COLO668 (cell line): ENCODE results near the gene GAL.
"Not testable (repeated sequence)": the region's sequence is repeated elsewhere in the genome, so short reads cannot be mapped to it uniquely, and the experiment has no call there.

Experiments used
- DNase-seq: peaks from one replicate; lab custom pipeline; 2025; ENCODE audit not compliant: unreplicated experiment; lab: John Stamatoyannopoulos, UW

The GAL gene, protein sequence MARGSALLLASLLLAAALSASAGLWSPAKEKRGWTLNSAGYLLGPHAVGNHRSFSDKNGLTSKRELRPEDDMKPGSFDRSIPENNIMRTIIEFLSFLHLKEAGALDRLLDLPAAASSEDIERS

DNA sequence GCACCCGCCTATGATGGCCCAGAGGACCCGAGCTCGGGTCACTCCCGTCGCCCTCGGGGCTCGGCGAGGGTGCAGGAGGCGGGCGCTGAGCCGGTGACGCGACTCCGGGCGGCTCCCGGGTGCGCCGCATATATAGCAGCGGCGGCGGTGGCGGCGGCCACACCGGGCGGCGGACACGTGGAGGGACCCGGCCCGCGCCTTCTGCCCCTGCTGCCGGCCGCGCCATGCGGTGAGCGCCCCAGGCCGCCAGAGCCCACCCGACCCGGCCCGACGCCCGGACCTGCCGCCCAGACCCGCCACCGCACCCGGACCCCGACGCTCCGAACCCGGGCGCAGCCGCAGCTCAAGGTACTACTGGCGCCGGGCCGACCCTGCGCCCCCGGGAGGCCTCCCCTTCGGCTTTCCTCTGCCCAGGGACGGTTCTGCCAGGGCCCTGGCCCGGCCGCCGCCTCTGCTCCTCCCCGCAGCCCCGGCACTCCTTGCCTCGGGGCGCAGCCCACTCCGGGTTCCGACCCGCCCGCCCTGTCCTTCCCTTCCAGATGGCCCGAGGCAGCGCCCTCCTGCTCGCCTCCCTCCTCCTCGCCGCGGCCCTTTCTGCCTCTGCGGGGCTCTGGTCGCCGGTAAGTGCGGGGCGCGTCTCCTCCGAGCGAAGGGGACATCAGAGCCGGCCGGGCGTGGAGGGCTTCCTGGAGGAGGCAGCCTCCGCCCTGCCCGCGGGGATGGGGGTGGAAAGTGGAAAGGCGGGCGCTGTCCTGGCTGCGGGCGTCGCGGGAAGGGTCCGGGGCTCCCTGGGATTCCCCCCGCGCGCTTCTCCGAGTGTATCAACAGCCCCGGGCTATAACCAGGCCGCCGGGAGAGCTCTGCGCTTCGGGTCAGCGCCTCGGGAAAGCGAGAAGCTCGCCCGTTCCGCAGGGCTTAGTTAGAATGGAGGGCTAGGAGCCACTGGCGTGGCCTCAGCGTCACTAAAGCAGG lies at the start of gene GAL:
Gene GAL, plus strand, starts transcription at position 160 of the 972 bp plus-strand sequence. Its CDS starts 380 bp downstream, at position 540.
- peak; percentile 21 for DNase-seq

DNA sequence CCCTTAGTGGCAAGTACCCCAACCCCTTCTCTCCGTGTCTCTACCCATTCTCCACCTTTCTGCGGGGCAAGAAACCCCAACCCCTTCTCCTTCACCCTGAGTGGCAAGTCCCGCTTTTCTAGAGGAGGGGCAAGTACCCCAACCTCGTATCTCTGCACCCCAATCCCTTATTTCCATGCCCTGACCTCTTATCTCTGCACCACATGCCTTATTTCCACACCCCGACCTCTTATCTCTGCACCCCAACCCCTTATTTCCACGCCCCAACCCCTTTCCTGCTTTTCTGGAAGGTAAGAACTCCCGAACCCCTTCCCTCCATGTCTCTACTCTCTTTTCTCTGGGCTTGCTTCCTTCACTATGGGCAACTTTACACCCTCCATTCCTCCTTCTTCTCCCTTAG lies 49.7 kb upstream of the GAL start:
- DNase-seq, result not testable (repeated sequence)

DNA sequence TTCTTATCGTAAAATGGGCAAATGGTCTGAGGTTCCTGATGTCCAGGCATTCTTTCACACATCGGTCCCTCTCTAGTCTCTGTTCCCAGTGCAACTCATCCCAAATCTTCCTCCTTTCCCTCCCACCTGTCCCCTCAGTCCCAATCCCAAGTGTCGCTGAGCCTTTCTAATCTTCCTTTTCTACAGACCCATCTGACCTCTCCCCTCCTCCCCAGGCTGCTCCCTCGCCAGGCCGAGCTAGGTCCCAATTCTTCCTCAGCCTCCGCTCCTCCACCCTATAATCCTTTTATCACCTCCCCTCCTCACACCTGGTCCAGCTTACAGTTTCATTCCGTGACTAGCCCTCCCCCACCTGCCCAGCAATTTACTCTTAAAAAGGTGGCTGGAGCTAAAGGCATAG lies 49.2 kb upstream of the GAL start:
- DNase-seq, result not testable (repeated sequence)

DNA sequence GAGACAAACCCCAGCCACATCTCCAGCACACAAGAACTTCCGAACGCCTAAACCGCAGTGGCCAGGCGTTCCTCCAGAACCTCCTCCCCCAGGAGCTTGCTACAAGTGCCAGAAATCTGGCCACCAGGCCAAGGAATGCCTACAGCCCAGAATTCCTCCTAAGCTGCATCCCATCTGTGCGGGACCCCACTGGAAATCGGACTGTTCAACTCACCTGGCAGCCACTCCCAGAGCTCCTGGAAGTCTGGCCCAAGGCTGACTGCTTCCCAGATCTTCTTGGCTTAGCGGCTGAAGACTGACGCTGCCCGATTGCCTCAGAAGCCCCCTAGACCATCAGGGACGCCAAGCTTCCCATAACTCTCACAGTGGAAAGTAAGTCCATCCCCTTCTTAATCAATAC lies 48.5 kb upstream of the GAL start:
- DNase-seq, result not testable (repeated sequence)

DNA sequence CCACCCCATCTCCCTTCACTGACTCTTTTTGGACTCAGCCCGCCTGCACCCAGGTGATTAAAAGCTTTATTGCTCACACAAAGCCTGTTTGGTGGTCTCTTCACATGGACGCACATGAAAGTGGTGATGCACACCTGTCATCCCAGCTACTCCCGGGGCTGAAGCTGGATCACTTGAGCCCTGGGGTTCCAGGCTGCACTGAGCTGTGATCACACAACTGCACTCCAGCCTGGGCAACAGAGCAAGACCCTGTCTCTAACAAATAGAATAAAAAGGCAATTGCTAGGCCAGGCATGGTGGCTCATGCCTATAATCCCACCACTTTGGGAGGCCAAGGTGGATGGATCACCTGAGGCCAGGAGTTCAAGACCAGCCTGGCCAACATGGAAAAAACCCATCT lies 45.0 kb upstream of the GAL start:
- DNase-seq, result not testable (repeated sequence)

DNA sequence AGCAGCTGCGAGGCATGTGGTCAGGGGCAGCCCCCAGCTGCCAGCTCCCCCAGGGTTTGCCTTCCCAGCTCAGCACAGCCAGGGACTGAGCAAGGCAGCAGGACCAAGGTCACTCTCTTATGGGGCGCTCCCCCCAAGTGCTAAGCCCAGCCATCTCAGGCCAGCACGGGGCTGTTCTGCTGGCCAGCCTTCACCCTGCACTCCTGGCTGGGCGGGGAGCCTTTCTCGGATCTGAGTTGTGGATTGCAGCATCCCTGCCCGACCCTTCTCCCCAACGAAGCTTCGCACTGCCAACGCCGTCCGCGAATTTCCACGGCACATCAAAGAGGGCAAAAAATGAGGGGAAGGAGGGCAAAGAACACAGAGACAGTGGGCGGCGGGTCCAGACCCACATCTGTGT lies 42.5 kb upstream of the GAL start:
- no peak for DNase-seq

DNA sequence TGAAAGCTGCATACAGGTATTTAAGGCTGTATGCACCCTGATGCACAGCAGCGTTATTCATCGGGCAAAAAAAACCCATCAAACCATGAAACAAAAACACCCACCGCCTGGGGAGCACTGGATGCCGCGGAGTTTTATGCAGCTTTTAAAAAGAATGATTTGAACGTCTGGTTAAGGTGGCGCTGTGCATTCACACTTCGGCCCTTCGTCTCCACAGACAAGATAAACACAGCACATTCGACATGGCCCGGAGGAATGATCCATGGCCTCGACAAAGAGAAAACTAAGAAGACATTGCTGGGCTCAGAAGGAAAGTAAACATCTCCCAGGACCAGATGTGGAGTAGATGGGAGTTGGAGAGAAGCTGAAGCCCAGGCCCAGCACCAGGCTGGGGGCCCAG lies 40.8 kb upstream of the GAL start:
- no peak for DNase-seq

DNA sequence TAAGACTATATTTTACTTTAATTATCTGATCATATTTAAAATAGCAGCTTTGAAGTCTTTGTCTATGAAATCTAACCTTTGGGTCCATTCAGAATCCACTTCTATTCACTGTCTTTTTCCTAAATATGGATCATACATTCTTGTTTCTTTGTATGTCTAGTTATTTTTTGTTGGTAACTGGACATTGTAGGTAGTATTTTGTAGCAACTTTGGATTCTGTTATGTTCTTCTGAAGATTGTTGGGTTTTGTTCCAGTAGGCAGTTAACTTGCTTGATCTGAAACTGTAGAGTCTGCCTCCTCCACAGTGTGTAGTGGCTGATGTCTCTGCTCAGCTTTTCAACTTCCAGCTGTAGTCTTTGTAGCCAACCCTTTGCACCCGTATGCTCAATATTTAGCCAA lies 37.5 kb upstream of the GAL start:
- no peak for DNase-seq

DNA sequence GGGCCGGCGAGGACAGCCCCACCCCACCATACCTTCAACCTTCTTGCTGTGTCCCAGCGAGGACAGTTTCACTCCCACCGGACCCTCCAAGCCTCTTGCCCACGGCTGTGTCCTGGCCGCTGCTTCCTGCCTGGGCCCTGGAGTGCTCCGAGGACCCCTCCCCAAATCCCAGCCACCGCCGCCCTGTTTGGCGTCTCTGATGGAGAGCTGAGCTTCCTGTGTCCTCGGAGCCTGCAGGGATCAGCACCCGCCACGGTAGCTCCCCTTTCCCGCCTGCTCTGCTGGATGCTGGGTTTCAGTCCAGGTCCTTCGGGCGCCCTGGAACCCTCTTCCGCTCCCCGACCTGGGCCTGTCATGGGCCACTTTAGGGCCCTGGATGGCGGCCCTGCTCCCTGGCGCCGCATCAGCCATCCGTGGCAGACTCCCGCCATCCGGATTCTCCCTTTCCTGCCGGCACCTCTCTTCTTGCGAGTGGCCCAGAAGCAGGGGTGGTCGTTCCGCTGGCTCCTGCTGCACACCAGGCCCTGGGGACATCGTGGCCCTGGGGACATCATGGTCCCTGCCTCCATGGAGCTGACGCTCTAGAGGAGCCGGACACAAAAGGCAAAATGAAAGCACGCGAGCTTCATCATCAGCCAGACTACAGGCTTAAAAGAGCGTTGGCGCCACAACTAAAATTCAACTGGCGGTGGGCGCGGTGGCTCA lies 34.3 kb upstream of the GAL start:
- no peak for DNase-seq

DNA sequence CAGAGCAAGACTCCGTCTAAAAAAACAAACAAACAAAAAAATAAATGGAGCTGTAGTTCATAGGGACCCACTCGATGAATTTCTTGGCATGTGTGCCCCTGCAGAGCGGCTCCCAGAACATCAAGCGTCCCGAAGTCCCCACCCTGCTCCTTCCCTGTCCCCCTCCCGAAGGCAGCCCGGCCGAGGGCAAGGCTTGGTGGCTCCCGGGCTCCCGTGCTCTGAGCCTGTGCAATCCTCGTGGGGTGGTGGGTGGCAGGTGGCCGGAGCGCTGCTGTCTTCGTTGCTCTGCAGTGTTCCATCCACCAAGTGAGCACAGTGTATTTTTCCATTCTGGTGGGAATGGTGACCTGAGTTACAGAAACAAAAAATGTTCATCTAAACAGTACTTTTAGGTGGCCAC lies 33.5 kb upstream of the GAL start:
- DNase-seq, result no peak

DNA sequence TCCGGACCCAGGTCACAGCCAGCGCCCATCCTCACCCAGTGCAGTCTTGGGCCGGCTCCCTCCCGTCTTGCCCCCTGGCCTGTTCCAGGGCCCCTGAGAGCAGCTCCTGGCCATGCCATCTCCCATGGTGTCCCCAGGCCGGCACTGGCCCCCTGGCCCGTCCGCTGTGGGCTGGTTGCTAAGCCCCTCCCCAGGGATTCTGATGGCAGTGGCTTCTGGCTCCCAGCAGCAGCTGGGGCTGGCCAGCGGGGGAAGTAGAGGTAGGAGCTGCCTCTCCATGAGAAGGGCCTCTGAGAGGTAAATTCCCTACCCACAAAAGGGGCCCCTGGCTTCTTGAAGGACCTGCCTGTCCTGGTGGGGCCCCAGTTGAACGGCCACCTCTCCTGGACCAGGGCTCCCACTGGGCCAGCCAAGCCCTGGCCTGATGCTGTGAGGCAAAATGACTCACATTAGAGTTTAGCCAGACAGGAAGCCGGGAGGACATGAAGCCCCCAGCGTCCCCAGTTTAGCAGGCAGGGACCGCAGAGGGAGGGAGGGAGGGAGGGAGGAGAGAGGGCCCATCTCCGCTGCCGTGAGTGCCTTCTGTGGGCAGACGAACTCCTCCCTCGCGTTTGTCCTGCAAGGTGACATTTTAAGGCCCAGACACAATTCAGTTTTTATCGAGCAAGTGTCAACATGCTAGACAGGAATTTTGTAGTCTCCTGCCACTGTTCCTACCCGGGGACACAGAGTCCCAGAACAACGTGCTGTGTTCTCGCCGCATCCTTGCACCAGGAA lies 32.9 kb upstream of the GAL start:
- DNase-seq, result no peak

DNA sequence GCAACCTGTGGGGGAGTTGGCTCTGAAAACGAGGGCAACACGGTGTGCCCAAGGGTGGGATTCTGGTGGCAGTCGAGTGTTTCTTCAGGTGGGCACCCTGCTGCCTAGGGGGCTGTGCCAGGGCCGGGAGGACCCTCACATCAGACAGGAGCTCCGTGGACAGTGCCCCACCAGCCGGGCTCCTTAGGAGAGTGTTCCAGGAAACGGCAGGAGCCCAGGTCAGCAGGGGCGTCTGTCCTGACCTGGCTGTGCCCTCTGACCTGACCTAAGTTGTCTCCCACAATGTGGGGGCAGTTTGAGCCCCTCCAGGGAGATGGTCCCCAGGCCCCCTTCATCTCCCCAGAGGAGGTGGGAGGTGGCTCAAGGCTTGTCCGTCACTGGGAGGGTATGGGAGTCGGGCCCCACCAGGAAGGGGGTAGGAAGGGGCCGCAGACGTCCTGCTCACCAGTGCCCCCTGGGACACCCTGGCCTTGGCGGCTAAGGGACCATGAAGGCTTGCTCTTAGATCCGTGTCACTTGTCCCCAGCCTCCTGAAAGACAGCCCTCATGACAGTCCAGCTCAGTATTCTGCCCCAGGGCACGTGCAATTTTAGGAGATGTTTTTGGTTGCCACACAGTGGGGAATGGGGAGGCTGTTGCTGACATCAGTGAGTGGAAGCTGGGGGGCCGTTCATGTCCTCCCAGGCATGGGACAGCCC lies 32.2 kb upstream of the GAL start:
- DNase-seq, result no peak

DNA sequence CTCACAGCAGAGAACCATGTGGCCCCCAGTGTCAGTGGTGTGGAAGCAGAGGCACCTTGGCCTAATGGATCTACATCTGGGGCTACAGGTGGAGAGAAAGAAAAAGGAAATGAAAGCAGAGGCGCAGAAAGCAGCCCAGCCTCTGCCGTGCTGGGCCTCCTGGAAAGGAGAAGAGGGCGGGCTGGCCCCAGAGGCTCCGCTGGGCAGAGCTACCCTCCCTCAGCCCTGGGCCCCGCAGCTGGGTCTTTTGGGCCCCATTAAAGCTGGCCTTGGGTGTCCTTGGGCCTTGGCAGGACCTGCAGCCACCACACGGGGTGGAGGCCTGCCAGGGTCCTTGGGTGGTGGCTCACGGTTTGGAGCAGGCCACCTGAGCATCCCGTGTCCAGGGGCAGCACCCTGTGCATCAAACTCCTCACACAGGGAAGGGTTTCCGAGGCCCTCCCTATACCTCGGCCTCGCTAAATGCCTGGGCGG lies 31.6 kb upstream of the GAL start:
- no peak for DNase-seq

DNA sequence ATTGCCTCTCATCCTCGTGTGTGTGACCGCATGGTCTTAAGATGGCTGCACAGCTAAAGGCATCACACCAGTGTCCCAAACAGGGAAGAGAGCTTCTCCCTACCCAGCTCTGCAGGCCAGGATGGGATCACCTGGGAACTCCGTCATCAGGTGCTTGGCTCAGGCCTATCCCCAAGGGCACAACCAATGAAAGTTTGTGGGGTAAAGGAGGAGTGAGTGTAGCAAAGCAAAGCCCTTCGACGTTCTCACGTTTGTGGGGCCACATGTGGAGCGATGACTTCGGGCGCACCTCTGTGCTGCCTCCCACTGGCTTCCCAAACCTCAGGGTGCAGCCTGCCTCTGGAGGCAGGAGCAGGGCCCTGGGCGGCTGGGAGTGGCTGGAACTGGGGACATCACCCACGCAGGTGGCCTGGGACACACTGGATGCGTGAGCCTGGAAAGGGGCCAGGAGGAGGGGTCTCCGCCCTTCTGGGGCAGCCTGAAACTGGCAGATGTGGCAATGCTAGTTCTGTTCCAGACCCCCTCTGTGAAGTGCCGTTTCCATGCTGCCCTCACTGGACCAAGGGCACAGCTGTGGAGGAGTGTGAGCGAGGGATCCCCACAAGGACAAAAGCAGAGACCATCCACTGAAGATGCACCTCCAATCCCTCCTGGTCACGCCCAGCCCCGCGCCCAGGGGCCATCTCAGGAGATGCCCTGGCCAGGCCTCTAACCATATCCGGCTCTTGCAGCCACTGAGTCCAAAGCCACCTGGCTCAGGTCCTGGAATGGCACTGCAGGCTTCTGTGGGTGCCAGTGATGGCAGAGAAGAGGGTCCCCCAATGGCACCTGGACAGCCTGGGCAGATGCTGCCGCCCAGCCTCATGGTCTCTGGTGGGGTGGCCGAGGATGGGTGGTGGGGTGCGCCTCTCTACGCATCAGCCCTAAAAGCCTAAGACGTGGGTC lies 30.6 kb upstream of the GAL start:
- DNase-seq, result no peak

DNA sequence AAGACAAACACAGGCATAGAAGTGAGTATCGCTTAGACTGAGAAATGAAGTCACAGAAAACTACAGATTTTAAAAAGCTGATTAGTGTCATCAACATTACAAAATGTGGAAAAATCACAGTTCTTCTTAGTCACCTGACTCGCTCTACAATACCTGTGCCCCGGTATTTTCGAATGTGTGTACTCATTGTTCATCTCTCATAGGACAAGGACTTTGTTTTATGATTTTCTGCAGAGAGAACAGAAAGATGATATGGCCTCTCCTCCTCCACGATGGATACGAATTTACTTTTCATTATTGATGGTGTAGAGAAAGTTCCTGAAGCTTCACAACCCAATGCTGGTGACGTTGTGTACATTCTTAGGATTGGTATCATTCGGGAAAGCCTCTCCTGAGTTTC lies 29.4 kb upstream of the GAL start:
- DNase-seq, result no peak

DNA sequence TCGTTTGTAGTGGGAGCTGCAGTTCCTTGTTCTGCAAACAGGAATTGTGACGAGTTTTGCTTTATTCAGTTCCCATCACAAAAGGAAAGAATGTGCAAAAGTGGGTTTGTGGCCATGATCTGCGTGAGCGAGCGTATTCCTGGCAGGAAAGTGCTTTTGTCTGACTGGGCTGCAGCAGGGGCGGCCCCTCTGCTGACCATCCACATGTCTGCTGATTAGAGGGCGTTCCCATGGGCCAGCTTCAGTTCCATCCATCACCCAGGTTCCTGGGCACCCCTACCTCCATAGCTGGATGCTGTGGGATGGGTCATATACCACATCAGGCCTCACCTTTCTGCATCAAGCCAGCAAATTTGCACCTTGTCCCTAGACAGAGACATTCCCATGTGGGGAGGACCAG lies 28.9 kb upstream of the GAL start:
- no peak for DNase-seq

DNA sequence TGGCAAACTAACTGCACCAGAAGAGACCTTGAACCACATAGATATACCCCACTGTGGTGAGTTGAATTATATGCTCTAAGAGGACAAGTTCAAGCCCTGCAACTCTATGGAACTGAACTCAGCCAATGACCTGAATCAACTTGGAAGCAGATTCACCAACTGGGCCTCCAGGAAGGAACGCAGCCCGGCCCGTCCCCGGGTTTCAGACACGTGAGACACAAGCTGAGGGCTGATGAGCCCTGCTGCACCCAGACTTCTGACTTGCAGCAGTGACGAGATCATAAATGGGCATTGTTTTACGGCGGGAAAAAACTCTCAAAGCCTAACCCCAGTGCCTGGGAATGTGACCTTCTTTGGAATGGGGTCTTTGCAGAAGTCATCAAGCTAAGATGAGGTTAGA lies 28.5 kb upstream of the GAL start:
- no peak for DNase-seq

DNA sequence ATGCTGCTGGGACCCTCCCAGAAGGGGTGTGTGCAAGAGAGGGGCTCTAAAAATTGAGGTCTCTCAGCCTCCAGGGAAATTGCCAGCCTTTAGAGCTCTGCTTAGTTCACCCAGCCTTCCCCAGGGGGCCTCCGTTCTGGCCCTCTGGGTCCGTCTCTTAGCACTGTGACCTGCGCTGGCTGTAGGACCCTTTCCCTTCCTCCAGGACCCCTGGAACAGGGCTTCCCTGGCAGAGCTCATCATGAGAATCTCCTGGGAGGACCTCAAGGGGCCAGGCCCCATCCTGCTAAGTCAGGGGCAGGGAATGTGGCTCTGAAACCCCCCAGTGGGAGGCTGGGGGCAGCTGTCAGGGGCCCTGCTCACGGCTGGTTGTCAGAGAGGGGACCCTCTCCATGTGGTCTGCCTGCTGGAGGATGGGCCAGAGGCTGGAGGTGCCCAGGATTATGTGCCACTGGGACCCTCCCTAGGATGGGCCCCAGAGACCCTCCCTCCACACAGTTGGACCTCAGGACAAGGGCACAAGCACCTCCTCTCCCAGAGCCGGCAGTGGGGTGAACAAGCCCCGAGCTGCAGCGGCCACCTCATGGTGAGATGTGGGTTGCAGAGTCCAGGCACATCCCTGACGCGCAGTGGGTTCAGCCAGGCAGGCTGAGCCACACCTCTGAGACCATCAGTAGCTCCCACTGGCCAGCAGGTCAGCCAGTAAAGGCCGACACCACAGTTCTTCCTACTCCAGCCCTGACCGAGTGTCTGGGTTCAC lies 27.1 kb upstream of the GAL start:
- DNase-seq, result no peak

DNA sequence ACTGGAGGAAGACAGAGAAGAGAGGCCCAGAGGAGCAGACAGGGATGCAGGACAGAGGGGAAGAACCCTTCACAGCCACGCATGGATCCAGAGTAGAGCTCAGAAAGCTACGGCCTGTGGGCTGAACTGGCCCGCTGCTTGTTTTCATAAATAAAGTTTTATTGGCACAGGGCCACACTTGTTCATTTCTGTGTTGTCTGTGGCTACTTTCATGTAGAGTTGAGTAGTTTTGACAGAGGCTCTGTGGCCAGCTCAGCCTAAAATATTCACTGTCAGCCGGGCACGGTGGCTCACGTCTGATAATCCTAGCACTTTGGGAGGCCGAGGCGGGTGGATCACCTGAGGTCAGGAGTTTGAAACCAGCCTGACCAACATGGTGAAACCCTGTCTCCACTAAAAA lies 26.2 kb upstream of the GAL start:
- DNase-seq, result no peak
